HepG2 (cell line): Measurements from ENCODE around the gene LRRC25. TPM values are rescaled to one million over a fixed set of nuclear protein-coding genes. Genes with fewer than 3 reads are reported as not detected.

Experiments
- ELF1 ChIP-seq: sonication (generic); formaldehyde crosslinking; IDR thresholded peaks from 2 replicates; pipeline ENCODE4 v1.4.0; 2020; ENCODE audit warnings: missing genetic modification reagents
- GATA4 ChIP-seq: sonication (generic); IDR thresholded peaks from 2 replicates; pipeline ENCODE4 v1.6.1; 2016; ENCODE audit warnings: antibody characterized with exemption, low read depth, borderline replicate concordance
- ISX ChIP-seq: sonication (generic); formaldehyde crosslinking; conservative IDR thresholded peaks from 2 replicates; pipeline ENCODE4 v1.5.0; 2020; ENCODE audit warnings: missing genetic modification reagents
- NR1H2 ChIP-seq: sonication (generic); formaldehyde crosslinking; IDR thresholded peaks from 2 replicates; pipeline ENCODE4 v1.8.1; 2022; ENCODE audit warnings: low read depth, missing genetic modification reagents, borderline replicate concordance
- NRL ChIP-seq: sonication (generic); formaldehyde crosslinking; IDR thresholded peaks from 2 replicates; pipeline ENCODE4 v1.5.0; 2020; ENCODE audit warnings: missing genetic modification reagents, mild to moderate bottlenecking, moderate library complexity, borderline replicate concordance
- PHF5A ChIP-seq: IDR thresholded peaks from one replicate; pipeline ENCODE4 v1.6.1; 2018; ENCODE audit warnings: low read depth, missing genetic modification reagents; ENCODE audit not compliant: unreplicated experiment
- ZMYM3 ChIP-seq: sonication (generic); formaldehyde crosslinking; IDR thresholded peaks from 2 replicates; pipeline ENCODE4 v1.5.1; 2020; ENCODE audit warnings: mild to moderate bottlenecking, missing genetic modification reagents
- ZNF44 ChIP-seq: sonication (generic); formaldehyde crosslinking; IDR thresholded peaks from 2 replicates; pipeline ENCODE4 v1.5.1; 2020; ENCODE audit warnings: mild to moderate bottlenecking, missing genetic modification reagents
- ZNF558 ChIP-seq: sonication (generic); formaldehyde crosslinking; IDR thresholded peaks from 2 replicates; pipeline ENCODE4 v1.9.0; 2022; ENCODE audit warnings: mild to moderate bottlenecking, missing genetic modification reagents, borderline replicate concordance
- ZNF564 ChIP-seq: sonication (generic); formaldehyde crosslinking; IDR thresholded peaks from 2 replicates; pipeline ENCODE4 v1.8.1; 2023; ENCODE audit warnings: mild to moderate bottlenecking, missing genetic modification reagents
- ZNF766 ChIP-seq: sonication (generic); formaldehyde crosslinking; IDR thresholded peaks from 2 replicates; pipeline ENCODE4 v1.5.0; 2020; ENCODE audit warnings: missing genetic modification reagents, borderline replicate concordance
- ZNF777 ChIP-seq: sonication (generic); formaldehyde crosslinking; IDR thresholded peaks from 2 replicates; pipeline ENCODE4 v1.4.0; 2020; ENCODE audit warnings: missing genetic modification reagents
- polyA plus RNA-seq, 8 experiments: library from polyadenylated mRNA; depleted of rRNA in 3 of 8; stranded (reverse) in 7 of 8; unstranded in 1 of 8; fragments of >200 nt; fragmentation: Illumina TruSeq in 4 of 8; extraction: Trizol in 4 of 8; gene quantifications; 2 replicates each; pipeline versions ENCODE4 v1.2.1 to v1.2.3, GENCODE V29; 2011 to 2016; ENCODE audit warnings: low read depth in 4 of 8, missing spikeins in 1 of 8, mixed read lengths in 1 of 8; ENCODE audit not compliant: insufficient read depth in 1 of 8
- total RNA-seq, 5 experiments: library from RNA; depleted of rRNA; stranded (reverse); fragments of >200 nt; fragmentation: Illumina TruSeq; extraction: Trizol; gene quantifications; 2 replicates each; pipeline ENCODE4 v1.2.3, GENCODE V29; 2016; ENCODE audit warnings: low read depth in 1 of 5
- TF ChIP-seq, protein P1 (sequence below): sonication (generic); formaldehyde crosslinking; IDR thresholded peaks from 2 replicates; pipeline ENCODE4 v1.4.0; 2020; ENCODE audit warnings: missing genetic modification reagents
- TF ChIP-seq, protein P2 (sequence below): sonication (generic); formaldehyde crosslinking; conservative IDR thresholded peaks from 2 replicates; pipeline ENCODE4 v1.8.0; 2022; ENCODE audit warnings: low read depth, missing genetic modification reagents
- TF ChIP-seq, protein P3 (sequence below): sonication (generic); formaldehyde crosslinking; IDR thresholded peaks from 2 replicates; pipeline ENCODE4 v1.8.1; 2023; ENCODE audit warnings: missing genetic modification reagents, mild to moderate bottlenecking, borderline replicate concordance
- TF ChIP-seq, protein P4 (sequence below): sonication (generic); formaldehyde crosslinking; IDR thresholded peaks from 2 replicates; pipeline ENCODE4 v1.5.0; 2020; ENCODE audit warnings: mild to moderate bottlenecking, missing genetic modification reagents
- TF ChIP-seq, protein P5 (sequence below): sonication (generic); formaldehyde crosslinking; IDR thresholded peaks from 2 replicates; pipeline ENCODE4 v1.4.0; 2020; ENCODE audit warnings: mild to moderate bottlenecking, low read depth, missing genetic modification reagents
- TF ChIP-seq, protein P6 (sequence below): sonication (generic); formaldehyde crosslinking; conservative IDR thresholded peaks from 2 replicates; pipeline ENCODE4 v1.4.0; 2020; ENCODE audit warnings: missing genetic modification reagents

LRRC25 gene
- total and polyA plus RNA-seq, 2 of the 13 experiments (the other 11 are each of a cell fraction or from before 2014, with no cell fraction given) = 0.13 to 0.53 TPM

DNA sequence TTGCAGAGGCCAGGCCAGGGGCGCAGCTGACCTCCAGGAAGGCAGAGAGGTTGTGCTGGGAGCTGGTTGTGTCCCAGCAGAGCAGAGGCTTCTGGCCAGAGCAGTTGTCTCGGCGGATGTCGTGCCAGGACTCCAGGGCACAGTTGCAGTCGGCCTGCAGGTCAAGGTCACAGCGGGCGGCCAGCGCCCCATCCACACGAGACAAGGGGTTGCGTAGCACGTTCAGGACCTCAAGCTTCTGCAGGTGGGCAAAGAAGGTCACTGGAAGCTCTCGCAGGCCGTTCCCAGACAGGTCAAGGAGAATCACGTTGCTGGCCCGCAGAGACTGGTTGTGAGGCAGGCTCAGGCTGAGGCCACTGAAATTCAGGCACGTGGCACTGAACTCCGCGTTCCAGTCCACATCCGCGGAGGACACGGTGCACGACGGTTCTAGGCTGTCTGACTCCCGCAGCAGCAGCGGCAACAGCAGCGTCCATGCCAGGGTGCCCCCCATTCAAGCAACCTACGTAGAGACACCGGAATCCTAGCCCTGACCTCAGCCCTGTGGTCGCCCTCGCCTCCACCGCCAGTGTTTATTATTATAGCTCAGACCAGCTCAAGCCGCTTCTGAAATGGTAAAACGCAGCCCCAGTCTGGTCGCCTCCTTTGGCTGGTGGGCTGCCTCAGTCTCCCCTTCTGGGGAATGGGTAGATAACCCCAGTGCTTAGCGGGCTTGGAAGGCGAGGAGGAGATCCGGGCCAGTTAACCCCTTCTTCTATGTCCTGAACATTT lies 766 bp downstream of the LRRC25 start (continued):
- TF ChIP-seq, protein P1, sequence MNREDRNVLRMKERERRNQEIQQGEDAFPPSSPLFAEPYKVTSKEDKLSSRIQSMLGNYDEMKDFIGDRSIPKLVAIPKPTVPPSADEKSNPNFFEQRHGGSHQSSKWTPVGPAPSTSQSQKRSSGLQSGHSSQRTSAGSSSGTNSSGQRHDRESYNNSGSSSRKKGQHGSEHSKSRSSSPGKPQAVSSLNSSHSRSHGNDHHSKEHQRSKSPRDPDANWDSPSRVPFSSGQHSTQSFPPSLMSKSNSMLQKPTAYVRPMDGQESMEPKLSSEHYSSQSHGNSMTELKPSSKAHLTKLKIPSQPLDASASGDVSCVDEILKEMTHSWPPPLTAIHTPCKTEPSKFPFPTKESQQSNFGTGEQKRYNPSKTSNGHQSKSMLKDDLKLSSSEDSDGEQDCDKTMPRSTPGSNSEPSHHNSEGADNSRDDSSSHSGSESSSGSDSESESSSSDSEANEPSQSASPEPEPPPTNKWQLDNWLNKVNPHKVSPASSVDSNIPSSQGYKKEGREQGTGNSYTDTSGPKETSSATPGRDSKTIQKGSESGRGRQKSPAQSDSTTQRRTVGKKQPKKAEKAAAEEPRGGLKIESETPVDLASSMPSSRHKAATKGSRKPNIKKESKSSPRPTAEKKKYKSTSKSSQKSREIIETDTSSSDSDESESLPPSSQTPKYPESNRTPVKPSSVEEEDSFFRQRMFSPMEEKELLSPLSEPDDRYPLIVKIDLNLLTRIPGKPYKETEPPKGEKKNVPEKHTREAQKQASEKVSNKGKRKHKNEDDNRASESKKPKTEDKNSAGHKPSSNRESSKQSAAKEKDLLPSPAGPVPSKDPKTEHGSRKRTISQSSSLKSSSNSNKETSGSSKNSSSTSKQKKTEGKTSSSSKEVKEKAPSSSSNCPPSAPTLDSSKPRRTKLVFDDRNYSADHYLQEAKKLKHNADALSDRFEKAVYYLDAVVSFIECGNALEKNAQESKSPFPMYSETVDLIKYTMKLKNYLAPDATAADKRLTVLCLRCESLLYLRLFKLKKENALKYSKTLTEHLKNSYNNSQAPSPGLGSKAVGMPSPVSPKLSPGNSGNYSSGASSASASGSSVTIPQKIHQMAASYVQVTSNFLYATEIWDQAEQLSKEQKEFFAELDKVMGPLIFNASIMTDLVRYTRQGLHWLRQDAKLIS (CRISPR knock-in tag) = no peak
- 0 out of 2 replicates have a peak, but pooled peaks have one; percentile 41 for TF ChIP-seq ZNF564 (CRISPR knock-in tag)
- TF ChIP-seq, protein P2, sequence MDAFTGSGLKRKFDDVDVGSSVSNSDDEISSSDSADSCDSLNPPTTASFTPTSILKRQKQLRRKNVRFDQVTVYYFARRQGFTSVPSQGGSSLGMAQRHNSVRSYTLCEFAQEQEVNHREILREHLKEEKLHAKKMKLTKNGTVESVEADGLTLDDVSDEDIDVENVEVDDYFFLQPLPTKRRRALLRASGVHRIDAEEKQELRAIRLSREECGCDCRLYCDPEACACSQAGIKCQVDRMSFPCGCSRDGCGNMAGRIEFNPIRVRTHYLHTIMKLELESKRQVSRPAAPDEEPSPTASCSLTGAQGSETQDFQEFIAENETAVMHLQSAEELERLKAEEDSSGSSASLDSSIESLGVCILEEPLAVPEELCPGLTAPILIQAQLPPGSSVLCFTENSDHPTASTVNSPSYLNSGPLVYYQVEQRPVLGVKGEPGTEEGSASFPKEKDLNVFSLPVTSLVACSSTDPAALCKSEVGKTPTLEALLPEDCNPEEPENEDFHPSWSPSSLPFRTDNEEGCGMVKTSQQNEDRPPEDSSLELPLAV (CRISPR knock-in tag) = no peak
- TF ChIP-seq, protein P3, sequence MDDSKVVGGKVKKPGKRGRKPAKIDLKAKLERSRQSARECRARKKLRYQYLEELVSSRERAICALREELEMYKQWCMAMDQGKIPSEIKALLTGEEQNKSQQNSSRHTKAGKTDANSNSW (CRISPR knock-in tag) = no peak
- 0 out of 2 replicates have a peak, but pooled peaks have one; percentile 62 for TF ChIP-seq ZMYM3 (CRISPR knock-in tag)
- TF ChIP-seq NRL = peak; percentile 44; the same call in 1 of the 2 replicates
- TF ChIP-seq, protein P4, sequence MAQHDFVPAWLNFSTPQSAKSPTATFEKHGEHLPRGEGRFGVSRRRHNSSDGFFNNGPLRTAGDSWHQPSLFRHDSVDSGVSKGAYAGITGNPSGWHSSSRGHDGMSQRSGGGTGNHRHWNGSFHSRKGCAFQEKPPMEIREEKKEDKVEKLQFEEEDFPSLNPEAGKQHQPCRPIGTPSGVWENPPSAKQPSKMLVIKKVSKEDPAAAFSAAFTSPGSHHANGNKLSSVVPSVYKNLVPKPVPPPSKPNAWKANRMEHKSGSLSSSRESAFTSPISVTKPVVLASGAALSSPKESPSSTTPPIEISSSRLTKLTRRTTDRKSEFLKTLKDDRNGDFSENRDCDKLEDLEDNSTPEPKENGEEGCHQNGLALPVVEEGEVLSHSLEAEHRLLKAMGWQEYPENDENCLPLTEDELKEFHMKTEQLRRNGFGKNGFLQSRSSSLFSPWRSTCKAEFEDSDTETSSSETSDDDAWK (CRISPR knock-in tag) = no peak
- TF ChIP-seq, protein P5, sequence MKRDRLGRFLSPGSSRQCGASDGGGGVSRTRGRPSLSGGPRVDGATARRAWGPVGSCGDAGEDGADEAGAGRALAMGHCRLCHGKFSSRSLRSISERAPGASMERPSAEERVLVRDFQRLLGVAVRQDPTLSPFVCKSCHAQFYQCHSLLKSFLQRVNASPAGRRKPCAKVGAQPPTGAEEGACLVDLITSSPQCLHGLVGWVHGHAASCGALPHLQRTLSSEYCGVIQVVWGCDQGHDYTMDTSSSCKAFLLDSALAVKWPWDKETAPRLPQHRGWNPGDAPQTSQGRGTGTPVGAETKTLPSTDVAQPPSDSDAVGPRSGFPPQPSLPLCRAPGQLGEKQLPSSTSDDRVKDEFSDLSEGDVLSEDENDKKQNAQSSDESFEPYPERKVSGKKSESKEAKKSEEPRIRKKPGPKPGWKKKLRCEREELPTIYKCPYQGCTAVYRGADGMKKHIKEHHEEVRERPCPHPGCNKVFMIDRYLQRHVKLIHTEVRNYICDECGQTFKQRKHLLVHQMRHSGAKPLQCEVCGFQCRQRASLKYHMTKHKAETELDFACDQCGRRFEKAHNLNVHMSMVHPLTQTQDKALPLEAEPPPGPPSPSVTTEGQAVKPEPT (CRISPR knock-in tag) = peak; percentile 76; the same call in 1 of the 2 replicates
- TF ChIP-seq PHF5A = no peak
- TF ChIP-seq ZNF766 (CRISPR knock-in tag) = no peak
- TF ChIP-seq ZNF558 (CRISPR knock-in tag) = no peak
- TF ChIP-seq, protein P6, sequence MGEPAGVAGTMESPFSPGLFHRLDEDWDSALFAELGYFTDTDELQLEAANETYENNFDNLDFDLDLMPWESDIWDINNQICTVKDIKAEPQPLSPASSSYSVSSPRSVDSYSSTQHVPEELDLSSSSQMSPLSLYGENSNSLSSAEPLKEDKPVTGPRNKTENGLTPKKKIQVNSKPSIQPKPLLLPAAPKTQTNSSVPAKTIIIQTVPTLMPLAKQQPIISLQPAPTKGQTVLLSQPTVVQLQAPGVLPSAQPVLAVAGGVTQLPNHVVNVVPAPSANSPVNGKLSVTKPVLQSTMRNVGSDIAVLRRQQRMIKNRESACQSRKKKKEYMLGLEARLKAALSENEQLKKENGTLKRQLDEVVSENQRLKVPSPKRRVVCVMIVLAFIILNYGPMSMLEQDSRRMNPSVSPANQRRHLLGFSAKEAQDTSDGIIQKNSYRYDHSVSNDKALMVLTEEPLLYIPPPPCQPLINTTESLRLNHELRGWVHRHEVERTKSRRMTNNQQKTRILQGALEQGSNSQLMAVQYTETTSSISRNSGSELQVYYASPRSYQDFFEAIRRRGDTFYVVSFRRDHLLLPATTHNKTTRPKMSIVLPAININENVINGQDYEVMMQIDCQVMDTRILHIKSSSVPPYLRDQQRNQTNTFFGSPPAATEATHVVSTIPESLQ (CRISPR knock-in tag) = no peak
- TF ChIP-seq ISX (CRISPR knock-in tag) = no peak
- TF ChIP-seq NR1H2 (CRISPR knock-in tag) = no peak
- TF ChIP-seq ZNF44 (CRISPR knock-in tag) = no peak
- TF ChIP-seq ELF1 = no peak
- TF ChIP-seq ZNF777 = no peak
- TF ChIP-seq GATA4 = no peak
